ENCODE data around the gene FOXL2NB.

FOXL2NB gene

DNA sequence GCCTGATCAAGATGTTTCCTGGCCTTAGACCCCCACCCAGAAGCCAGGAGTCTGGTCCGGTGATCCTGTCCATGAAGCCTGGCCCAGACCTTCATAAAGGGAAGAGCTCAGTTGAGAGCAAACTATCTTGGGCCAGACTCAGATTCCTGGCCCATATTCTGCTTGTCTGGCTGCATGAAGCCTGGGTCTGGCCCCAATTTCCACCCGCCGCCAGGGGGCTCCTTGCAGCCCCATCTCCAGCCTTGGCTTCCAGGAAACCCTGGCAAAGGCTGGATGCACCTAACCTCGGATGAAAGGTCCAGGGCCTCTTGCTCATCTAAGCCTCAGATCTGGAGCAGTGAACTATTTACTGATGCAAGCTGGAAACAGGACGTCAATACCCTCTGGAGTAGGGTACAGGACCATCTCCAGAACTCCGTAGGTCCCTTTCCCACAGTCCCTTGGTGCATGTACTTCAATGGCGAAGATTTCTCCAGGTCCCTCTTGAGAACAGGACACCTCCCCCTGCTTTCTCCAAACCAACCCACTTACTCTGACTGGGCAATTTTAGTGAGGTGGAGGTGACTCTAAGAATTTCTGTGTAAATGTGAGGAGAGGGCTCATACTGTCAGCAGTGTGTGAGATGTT, 5.6 kb upstream of the FOXL2NB start:
- Histone ChIP-seq H3K79me2 (peaks cover 87% of the 10 kb centered on the region), H3K4me1 (peaks cover 38% of the 10 kb centered on the region), H3K4me3 (ENCODE audit: low read depth, low read length) (peak overlapping the region; percentile 78), H3K27me3 (ENCODE audit: control insufficient read depth, insufficient read depth, low read length) (no peaks in the 10 kb centered on the region), H2AFZ (no peak overlapping the region), H3K9ac (no peak overlapping the region), H3K9me3 (ENCODE audit: control insufficient read depth, low read length) (no peaks in the 10 kb centered on the region), H3K27ac (peak overlapping the region; percentile 95), H3K4me2 (ENCODE audit: low read length) (peak overlapping the region; percentile 72), H3K36me3 (ENCODE audit: control insufficient read depth, insufficient read depth, low read length) (no peaks in the 10 kb centered on the region)
- TF ChIP-seq, protein P1, sequence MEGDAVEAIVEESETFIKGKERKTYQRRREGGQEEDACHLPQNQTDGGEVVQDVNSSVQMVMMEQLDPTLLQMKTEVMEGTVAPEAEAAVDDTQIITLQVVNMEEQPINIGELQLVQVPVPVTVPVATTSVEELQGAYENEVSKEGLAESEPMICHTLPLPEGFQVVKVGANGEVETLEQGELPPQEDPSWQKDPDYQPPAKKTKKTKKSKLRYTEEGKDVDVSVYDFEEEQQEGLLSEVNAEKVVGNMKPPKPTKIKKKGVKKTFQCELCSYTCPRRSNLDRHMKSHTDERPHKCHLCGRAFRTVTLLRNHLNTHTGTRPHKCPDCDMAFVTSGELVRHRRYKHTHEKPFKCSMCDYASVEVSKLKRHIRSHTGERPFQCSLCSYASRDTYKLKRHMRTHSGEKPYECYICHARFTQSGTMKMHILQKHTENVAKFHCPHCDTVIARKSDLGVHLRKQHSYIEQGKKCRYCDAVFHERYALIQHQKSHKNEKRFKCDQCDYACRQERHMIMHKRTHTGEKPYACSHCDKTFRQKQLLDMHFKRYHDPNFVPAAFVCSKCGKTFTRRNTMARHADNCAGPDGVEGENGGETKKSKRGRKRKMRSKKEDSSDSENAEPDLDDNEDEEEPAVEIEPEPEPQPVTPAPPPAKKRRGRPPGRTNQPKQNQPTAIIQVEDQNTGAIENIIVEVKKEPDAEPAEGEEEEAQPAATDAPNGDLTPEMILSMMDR (IDR thresholded peaks at IDR 0.05) = peak; percentile 92

DNA sequence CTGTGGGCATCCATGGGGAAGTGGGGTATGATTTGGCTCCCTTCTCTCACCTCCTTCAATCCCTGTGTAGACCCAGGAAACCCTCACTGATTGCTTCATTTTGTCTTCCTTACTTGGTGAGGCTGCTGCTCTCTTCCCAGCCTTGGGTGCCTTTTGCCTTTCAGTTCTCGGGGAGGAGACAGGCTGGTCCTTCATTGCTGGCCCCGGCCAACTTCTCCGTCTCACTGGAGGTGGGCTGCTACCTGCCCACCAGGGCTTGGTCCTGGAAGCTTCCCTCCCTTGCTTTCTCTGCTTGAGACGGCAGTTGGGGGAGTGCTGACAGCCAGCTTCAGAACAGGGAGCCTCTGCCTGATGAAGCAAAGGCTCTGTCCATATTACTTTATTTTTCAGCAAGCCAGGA, 4.7 kb upstream of the FOXL2NB start:
- H3K27ac ChIP-seq = peak overlapping the region; percentile 95
- H3K9ac ChIP-seq = no peak overlapping the region
- H3K4me2 ChIP-seq (ENCODE audit: low read length) = peak overlapping the region; percentile 72
- H3K9me3 ChIP-seq (ENCODE audit: control insufficient read depth, low read length) = no peaks in the 10 kb centered on the region
- peaks cover 29% of the 10 kb centered on the region for H3K4me1 ChIP-seq
- H3K4me3 ChIP-seq (ENCODE audit: low read depth, low read length) = peak overlapping the region; percentile 78
- no peak overlapping the region for H2AFZ ChIP-seq
- H3K27me3 ChIP-seq (ENCODE audit: control insufficient read depth, insufficient read depth, low read length) = no peaks in the 10 kb centered on the region
- TF ChIP-seq, protein P1 (IDR thresholded peaks at IDR 0.05) = no peak
- H3K36me3 ChIP-seq (ENCODE audit: control insufficient read depth, insufficient read depth, low read length) = no peaks in the 10 kb centered on the region
- H3K79me2 ChIP-seq = peaks cover 80% of the 10 kb centered on the region

DNA sequence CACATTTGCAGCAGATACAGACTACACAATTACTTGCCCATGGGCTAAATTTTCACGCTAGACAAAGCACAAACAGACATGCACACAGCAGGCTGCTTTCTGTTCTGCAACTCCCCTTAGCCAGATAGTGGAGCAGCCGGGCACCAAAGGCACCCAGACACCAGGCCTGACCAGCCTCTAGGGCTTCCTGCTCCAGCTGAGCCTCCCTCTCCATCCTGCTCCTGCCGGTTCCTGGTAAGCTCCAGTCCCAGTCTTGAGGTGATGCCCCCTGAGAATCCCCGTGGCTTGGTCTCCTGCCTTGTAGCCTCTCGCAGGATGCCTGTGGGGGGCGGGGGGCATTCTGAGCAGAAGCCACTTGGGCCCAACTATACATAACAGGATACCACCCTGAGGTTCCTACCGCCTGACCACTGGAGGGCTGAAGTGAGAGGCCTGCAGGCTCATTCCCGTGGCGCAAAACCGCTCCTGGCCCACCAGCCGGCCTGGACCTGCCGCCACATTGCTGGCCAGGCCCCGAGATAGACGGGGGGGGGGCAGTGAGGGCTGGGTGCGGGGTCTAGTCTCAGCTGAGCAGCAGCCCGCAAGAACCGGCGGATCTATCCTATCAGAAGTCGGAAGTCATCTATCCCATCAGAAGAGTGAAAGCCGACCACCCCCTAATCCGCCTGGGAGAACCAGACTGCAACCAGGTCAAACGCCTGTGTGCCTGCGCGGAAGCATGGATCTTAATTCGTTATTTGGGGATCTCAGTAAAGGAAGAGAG, 4.0 kb upstream of the FOXL2NB start:
- no peaks in the 10 kb centered on the region for H3K9me3 ChIP-seq (ENCODE audit: control insufficient read depth, low read length)
- H3K36me3 ChIP-seq (ENCODE audit: control insufficient read depth, insufficient read depth, low read length) = no peaks in the 10 kb centered on the region
- H3K4me2 ChIP-seq (ENCODE audit: low read length) = peak overlapping the region; percentile 72
- H3K4me3 ChIP-seq (ENCODE audit: low read depth, low read length) = peak overlapping the region; percentile 78
- peak overlapping the region; percentile 95 for H3K27ac ChIP-seq
- H3K9ac ChIP-seq = peak overlapping the region; percentile 84
- TF ChIP-seq, protein P1 (IDR thresholded peaks at IDR 0.05) = peak; percentile 13
- no peaks in the 10 kb centered on the region for H3K27me3 ChIP-seq (ENCODE audit: control insufficient read depth, insufficient read depth, low read length)
- H3K4me1 ChIP-seq = peaks cover 23% of the 10 kb centered on the region
- H3K79me2 ChIP-seq = peaks cover 79% of the 10 kb centered on the region
- H2AFZ ChIP-seq = no peak overlapping the region

DNA sequence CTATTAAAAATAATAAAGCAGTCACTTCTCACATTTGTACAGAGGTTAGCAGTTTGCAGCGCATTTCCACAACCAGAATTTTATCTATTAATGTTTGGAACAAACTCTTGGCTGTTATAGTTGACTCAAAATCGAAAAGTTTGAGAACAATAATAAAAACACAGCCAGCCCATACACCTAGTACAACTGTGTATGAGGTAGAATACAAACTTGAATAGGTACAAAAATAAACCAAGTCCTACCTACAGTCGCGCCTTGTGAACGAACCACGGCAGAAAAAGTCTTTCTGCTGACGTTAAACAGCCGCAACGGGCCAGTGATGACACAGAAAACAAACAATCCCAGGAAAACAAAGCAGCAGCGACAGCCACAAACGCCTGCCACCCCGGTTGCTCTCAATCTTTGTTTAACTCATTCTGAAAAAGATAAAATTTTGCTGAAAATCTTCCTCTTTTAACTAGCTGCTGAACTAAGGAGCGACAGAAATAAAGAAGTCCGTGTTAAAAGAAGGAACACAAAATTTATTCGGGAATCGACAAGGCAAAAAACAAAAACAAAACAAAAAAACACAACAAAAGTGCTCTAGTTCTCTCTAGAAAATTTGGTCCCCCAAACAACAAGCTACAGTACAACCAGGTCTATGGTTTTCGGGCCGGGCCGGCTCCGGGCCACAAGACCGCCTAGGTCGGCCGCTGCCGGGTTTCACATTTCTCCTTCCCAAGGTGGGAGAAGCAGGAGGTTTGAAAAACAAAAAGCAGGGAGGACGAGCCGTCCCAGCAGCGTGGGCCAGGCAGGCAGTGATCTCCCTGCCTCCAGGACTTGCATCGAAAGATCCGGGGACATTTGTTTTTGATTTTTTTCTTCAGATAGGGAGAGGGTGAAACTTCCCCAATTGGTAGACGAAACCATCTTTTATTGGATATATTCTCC, 3.0 kb upstream of the FOXL2NB start:
- peaks cover 80% of the 10 kb centered on the region for H3K79me2 ChIP-seq
- TF ChIP-seq, protein P1 (IDR thresholded peaks at IDR 0.05) = no peak
- H3K27ac ChIP-seq = peak overlapping the region; percentile 95
- no peaks in the 10 kb centered on the region for H3K9me3 ChIP-seq (ENCODE audit: control insufficient read depth, low read length)
- H3K9ac ChIP-seq = peak overlapping the region; percentile 84
- H3K4me1 ChIP-seq = peaks cover 30% of the 10 kb centered on the region
- no peaks in the 10 kb centered on the region for H3K27me3 ChIP-seq (ENCODE audit: control insufficient read depth, insufficient read depth, low read length)
- H2AFZ ChIP-seq = no peak overlapping the region
- no peaks in the 10 kb centered on the region for H3K36me3 ChIP-seq (ENCODE audit: control insufficient read depth, insufficient read depth, low read length)
- H3K4me3 ChIP-seq (ENCODE audit: low read depth, low read length) = peak overlapping the region; percentile 78
- H3K4me2 ChIP-seq (ENCODE audit: low read length) = peak overlapping the region; percentile 72
